OCI-LY7 (cell line): ENCODE measurements around the gene SPAAR. TPM values are rescaled to one million over a fixed set of nuclear protein-coding genes. Genes with fewer than 3 reads are reported as not detected.

Experiments
- BruUV-seq: library from RNA; stranded (reverse); fragments of 400-500 nt; replicated peaks from 2 replicates; lab custom pipeline; 2021; lab: Mats Ljungman, UMichigan
- CTCF ChIA-PET: fragments of 300-600 bp; sonication (Branson Sonifier 250); formaldehyde crosslinking; loops from one replicate; lab custom pipeline; 2022; ENCODE audit warnings: antibody characterized with exemption; ENCODE audit not compliant: unreplicated experiment; lab: Charles Lee
- POLR2A ChIA-PET: fragments of 300-600 bp; sonication (Branson Sonifier 250); formaldehyde crosslinking; loops from one replicate; lab custom pipeline; 2022; ENCODE audit warnings: antibody characterized with exemption; lab: Charles Lee
- DNase-seq: peaks from one replicate; pipeline ENCODE4 v3.0.0-alpha.2; 2015; ENCODE audit warnings: low spot score
- H2AFZ ChIP-seq: fragments of 200-600 bp; sonication (generic), shearing (Covaris generic); 2 replicates; pipeline ENCODE4 v1.6.1; 2014; ENCODE audit warnings: mild to moderate bottlenecking, antibody characterized with exemption, low read length, moderate library complexity
- H3K27ac ChIP-seq: fragments of 200-600 bp; sonication (generic); 2 replicates; pipeline ENCODE4 v1.5.1; 2014; ENCODE audit warnings: mixed run types, low read depth, mild to moderate bottlenecking, moderate library complexity, low read length, inconsistent platforms; ENCODE audit not compliant: poor library complexity, severe bottlenecking
- H3K36me3 ChIP-seq: fragments of 200-600 bp; sonication (generic); 2 replicates; pipeline ENCODE4 v1.6.1; 2014; ENCODE audit warnings: mild to moderate bottlenecking, antibody characterized with exemption, low read length, moderate library complexity, mixed read lengths; ENCODE audit not compliant: insufficient read depth
- H3K4me1 ChIP-seq: fragments of 200-600 bp; sonication (generic); 2 replicates; pipeline ENCODE4 v1.5.1; 2014; ENCODE audit warnings: mild to moderate bottlenecking, low read length; ENCODE audit not compliant: insufficient read depth, poor library complexity, severe bottlenecking
- H3K4me2 ChIP-seq: fragments of 200-600 bp; sonication (generic); 2 replicates; pipeline ENCODE4 v1.6.1; 2014; ENCODE audit warnings: mild to moderate bottlenecking, low read length
- H3K4me3 ChIP-seq: fragments of 200-600 bp; sonication (generic); 2 replicates; pipeline ENCODE4 v1.5.1; 2014; ENCODE audit warnings: mild to moderate bottlenecking, low read depth, low read length; ENCODE audit not compliant: poor library complexity, severe bottlenecking
- H3K79me2 ChIP-seq: fragments of 200-600 bp; sonication (generic); 2 replicates; pipeline ENCODE4 v1.6.1; 2016; ENCODE audit warnings: low read depth, mild to moderate bottlenecking, low read length, moderate library complexity, mixed read lengths; ENCODE audit not compliant: insufficient read depth
- H3K9me2 ChIP-seq: fragments of 200-600 bp; sonication (generic); 2 replicates; pipeline ENCODE4 v1.6.1; 2016; ENCODE audit warnings: mild to moderate bottlenecking, low read length, mixed read lengths; ENCODE audit not compliant: insufficient read depth
- H3K9me3 ChIP-seq: fragments of 200-600 bp; sonication (generic); 2 replicates; pipeline ENCODE4 v1.6.1; 2014; ENCODE audit warnings: mild to moderate bottlenecking, mixed run types, low read length, mixed read lengths
- H4K20me1 ChIP-seq: fragments of 200-600 bp; sonication (generic); 2 replicates; pipeline ENCODE4 v1.6.1; 2014; ENCODE audit warnings: mild to moderate bottlenecking, antibody characterized with exemption, low read length, moderate library complexity, mixed read lengths; ENCODE audit not compliant: insufficient read depth
- EZH2phosphoT487 ChIP-seq: fragments of 200-600 bp; sonication (generic); IDR thresholded peaks from 2 replicates; pipeline ENCODE4 v1.6.1; 2018; ENCODE audit warnings: low read depth, borderline replicate concordance, mild to moderate bottlenecking, mixed run types, antibody characterized with exemption, low read length, moderate library complexity, mixed read lengths
- intact Hi-C: fragments of 100-400 bp; cut with micrococcal nuclease; formaldehyde crosslinking; loops from one replicate; pipeline ENCODE4 v1.10.0; 2022; ENCODE audit not compliant: unreplicated experiment
- total RNA-seq, 2 experiments: library from RNA; depleted of rRNA in 1 of 2; stranded (reverse); fragments of >200 nt in 1 of 2; shearing (Covaris generic) in 1 of 2; gene quantifications; 2 replicates each; pipeline ENCODE4 v1.2.3, GENCODE V29; 2014 to 2022
- TF ChIP-seq, protein P1 (sequence below): fragments of 200-600 bp; sonication (generic); conservative IDR thresholded peaks from 2 replicates; pipeline ENCODE4 v1.5.1; 2014; ENCODE audit warnings: mild to moderate bottlenecking, antibody characterized with exemption, low read length, moderate library complexity, mixed read lengths

SPAAR gene
- total RNA-seq, 2 experiments from 2014 or later = not detected

GRCh38 chr9:35918780-35919179 lies 9.5 kb downstream of the SPAAR start:
- Histone ChIP-seq H3K4me2 (no peak overlapping the region), H3K4me1 (no peaks in the 10 kb centered on the region), H4K20me1 (no peaks in the 10 kb centered on the region), H3K9me3 (0 out of 2 replicates have a peak, but pooled peaks cover 3% of the 10 kb centered on the region), H3K4me3 (no peak overlapping the region), H3K27ac (no peak overlapping the region), H3K36me3 (no peaks in the 10 kb centered on the region), H2AFZ (no peak overlapping the region), H3K9me2 (no peaks in the 10 kb centered on the region), H3K79me2 (no peaks in the 10 kb centered on the region)
- ChIA-PET POLR2A (interaction anchor here (0.5 to 1.3 kb wide), 3 partner anchors 18 to 259 kb away, joined by 3 to 5 read pairs (median 4); no protein-coding TSS in a partner anchor), CTCF (no interaction called here)
- no TSS peak for BruUV-seq
- intact Hi-C loops = no loop called here
- DNase-seq = no peak
- TF ChIP-seq EZH2phosphoT487 = no peak

- no peak overlapping the region for H3K4me3 ChIP-seq
- no peaks in the 10 kb centered on the region for H3K36me3 ChIP-seq
- H2AFZ ChIP-seq = no peak overlapping the region
- H3K27ac ChIP-seq = no peak overlapping the region
- ChIA-PET CTCF (no interaction called here), POLR2A (interaction anchor here (0.8 to 1.3 kb wide), 3 partner anchors 17 to 106 kb away, joined by 3 to 5 read pairs (median 3); no protein-coding TSS in a partner anchor)
- no peaks in the 10 kb centered on the region for H3K9me3 ChIP-seq
- intact Hi-C loops = no loop called here
- H3K4me2 ChIP-seq = no peak overlapping the region
- DNase-seq = no peak
- no peaks in the 10 kb centered on the region for H3K79me2 ChIP-seq
- H3K9me2 ChIP-seq = no peaks in the 10 kb centered on the region
- H4K20me1 ChIP-seq = no peaks in the 10 kb centered on the region
- no TSS peak for BruUV-seq
- H3K4me1 ChIP-seq = no peaks in the 10 kb centered on the region
- TF ChIP-seq EZH2phosphoT487 = no peak
- TF ChIP-seq, protein P1, sequence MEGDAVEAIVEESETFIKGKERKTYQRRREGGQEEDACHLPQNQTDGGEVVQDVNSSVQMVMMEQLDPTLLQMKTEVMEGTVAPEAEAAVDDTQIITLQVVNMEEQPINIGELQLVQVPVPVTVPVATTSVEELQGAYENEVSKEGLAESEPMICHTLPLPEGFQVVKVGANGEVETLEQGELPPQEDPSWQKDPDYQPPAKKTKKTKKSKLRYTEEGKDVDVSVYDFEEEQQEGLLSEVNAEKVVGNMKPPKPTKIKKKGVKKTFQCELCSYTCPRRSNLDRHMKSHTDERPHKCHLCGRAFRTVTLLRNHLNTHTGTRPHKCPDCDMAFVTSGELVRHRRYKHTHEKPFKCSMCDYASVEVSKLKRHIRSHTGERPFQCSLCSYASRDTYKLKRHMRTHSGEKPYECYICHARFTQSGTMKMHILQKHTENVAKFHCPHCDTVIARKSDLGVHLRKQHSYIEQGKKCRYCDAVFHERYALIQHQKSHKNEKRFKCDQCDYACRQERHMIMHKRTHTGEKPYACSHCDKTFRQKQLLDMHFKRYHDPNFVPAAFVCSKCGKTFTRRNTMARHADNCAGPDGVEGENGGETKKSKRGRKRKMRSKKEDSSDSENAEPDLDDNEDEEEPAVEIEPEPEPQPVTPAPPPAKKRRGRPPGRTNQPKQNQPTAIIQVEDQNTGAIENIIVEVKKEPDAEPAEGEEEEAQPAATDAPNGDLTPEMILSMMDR = no peak
Observed at GRCh38 chr9:35919212-35920008, 10.1 kb downstream of the SPAAR start.

DNA sequence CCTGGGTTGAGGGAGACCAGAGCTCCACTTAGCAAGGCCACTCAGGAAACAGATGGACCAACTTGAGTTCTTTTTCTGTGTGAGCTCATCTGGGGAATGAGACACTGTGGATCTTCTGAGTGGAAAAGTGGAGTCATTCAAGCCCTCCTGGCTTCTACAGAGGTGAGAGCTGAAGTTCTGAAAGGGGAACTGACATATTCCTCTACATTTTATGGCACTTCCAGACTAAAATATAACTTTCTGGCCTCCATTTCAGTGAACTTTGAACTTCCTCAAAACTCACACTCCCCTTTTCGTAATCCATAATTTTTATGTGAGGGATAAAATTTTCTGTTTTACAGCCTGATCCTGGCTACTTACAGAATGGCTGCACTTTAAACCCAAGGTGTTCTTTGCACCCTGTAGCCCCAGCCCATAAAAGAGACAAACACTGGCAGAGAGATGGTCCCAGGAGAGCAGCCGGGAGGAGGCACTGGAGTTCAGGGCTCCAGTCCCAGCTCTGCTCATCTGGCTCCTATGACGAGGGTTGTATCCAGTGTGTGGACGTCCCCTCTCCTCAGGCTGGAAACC lies 10.8 kb downstream of the SPAAR start:
- DNase-seq = no peak
- ChIA-PET CTCF (no interaction called here), POLR2A (interaction anchor here (0.6 to 1.3 kb wide), 4 partner anchors 16 to 150 kb away, joined by 3 to 5 read pairs (median 4); no protein-coding TSS in a partner anchor)
- no peak overlapping the region for H3K4me2 ChIP-seq
- no peak overlapping the region for H3K4me3 ChIP-seq
- intact Hi-C loops = no loop called here
- H2AFZ ChIP-seq = no peak overlapping the region
- no peaks in the 10 kb centered on the region for H3K36me3 ChIP-seq
- no peaks in the 10 kb centered on the region for H3K9me2 ChIP-seq
- H3K27ac ChIP-seq = no peak overlapping the region
- H4K20me1 ChIP-seq = no peaks in the 10 kb centered on the region
- no peaks in the 10 kb centered on the region for H3K4me1 ChIP-seq
- no peaks in the 10 kb centered on the region for H3K79me2 ChIP-seq
- no peaks in the 10 kb centered on the region for H3K9me3 ChIP-seq
- TF ChIP-seq, protein P1 = no peak
- TF ChIP-seq EZH2phosphoT487 = no peak
- BruUV-seq = no TSS peak
